ENCODE measurements around the gene CPM.
"Not testable (repeated sequence)": the region's sequence is repeated elsewhere in the genome, so short reads cannot be mapped to it uniquely, and the experiment has no call there.

CPM gene

GRCh38 chr12:68815928-68816800, 116.8 kb downstream of the CPM start:
- TF ChIP-seq ZFX (IDR thresholded peaks at IDR 0.05) (no peak), CTCF (conservative IDR thresholded peaks at IDR 0.05) (no peak)
- H3K27ac ChIP-seq: no peak overlapping the region

- TF ChIP-seq ZFX (IDR thresholded peaks at IDR 0.05): no peak
- TF ChIP-seq CTCF (conservative IDR thresholded peaks at IDR 0.05): no peak
- no peak overlapping the region for H3K27ac ChIP-seq
Observed at GRCh38 chr12:68815232-68815927, 117.6 kb downstream of the CPM start.

- H3K27ac ChIP-seq: no peak overlapping the region
- TF ChIP-seq ZFX (IDR thresholded peaks at IDR 0.05): no peak
- no peak for TF ChIP-seq CTCF (conservative IDR thresholded peaks at IDR 0.05)
Observed at GRCh38 chr12:68814490-68815231, 118.3 kb downstream of the CPM start.

- H3K27ac ChIP-seq: no peak overlapping the region
- TF ChIP-seq CTCF (conservative IDR thresholded peaks at IDR 0.05) (no peak), ZFX (IDR thresholded peaks at IDR 0.05) (no peak)
Observed at GRCh38 chr12:68813242-68813593, 119.8 kb downstream of the CPM start.

- TF ChIP-seq ZFX (IDR thresholded peaks at IDR 0.05) (no peak), CTCF (conservative IDR thresholded peaks at IDR 0.05) (no peak)
- H3K27ac ChIP-seq: no peak overlapping the region
Observed at GRCh38 chr12:68812553-68813241, 120.3 kb downstream of the CPM start.

- not testable (repeated sequence) for H3K27ac ChIP-seq
Observed at GRCh38 chr12:68811573-68811972, 121.4 kb downstream of the CPM start.

GRCh38 chr12:68810027-68810389, 123.0 kb downstream of the CPM start:
- H3K27ac ChIP-seq: not testable (repeated sequence)
